Measurements from ENCODE around the gene INIP. TPM values are rescaled to one million over a fixed set of nuclear protein-coding genes. Genes with fewer than 3 reads are reported as not detected.

The INIP gene
- total RNA-seq, 1 experiment from 2014 or later = 31.9 TPM

GRCh38 chr9:112700085-112700484 is 17.8 kb downstream of the INIP start:
- CTCF ChIA-PET = no interaction called here
- H3K36me3 Mint-ChIP-seq (ENCODE audit: insufficient read depth, unreplicated experiment) = peaks cover 14% of the 10 kb centered on the region
- H3K36me3 ChIP-seq (ENCODE audit: control insufficient read depth, insufficient read depth, low read length) = no peaks in the 10 kb centered on the region; the same call in 1 of the 2 replicates
- no peaks in the 10 kb centered on the region for H3K4me1 ChIP-seq
- H3K27ac Mint-ChIP-seq (ENCODE audit: unreplicated experiment) = no peak overlapping the region
- no peak overlapping the region for H3K4me3 Mint-ChIP-seq (ENCODE audit: unreplicated experiment)
- H3K27me3 ChIP-seq (replicated peaks; ENCODE audit: control insufficient read depth, insufficient read depth, low read length) = no peaks in the 10 kb centered on the region
- no peaks in the 10 kb centered on the region for H3K27me3 Mint-ChIP-seq (ENCODE audit: insufficient read depth, unreplicated experiment)
- no peak for DNase-seq
- no peaks in the 10 kb centered on the region for H3K9me3 ChIP-seq
- H3K4me1 Mint-ChIP-seq (ENCODE audit: low read depth, unreplicated experiment) = no peaks in the 10 kb centered on the region
- no TSS peak for BruUV-seq (replicated peaks)
- intact Hi-C loops (cut with micrococcal nuclease; ENCODE audit: unreplicated experiment) = loop anchor here (10.0 kb wide), 1 partner anchor 255 kb away; no protein-coding TSS in a partner anchor
- POLR2A ChIA-PET = no interaction called here
- H3K9me3 Mint-ChIP-seq (ENCODE audit: unreplicated experiment) = no peaks in the 10 kb centered on the region
- H3K4me3 ChIP-seq (ENCODE audit: low read depth, low read length) = no peak overlapping the region
- TF ChIP-seq CTCF (IDR thresholded peaks at IDR 0.05; ENCODE audit: insufficient read depth in 1 of 2, low read depth in 1 of 2, low read length in 1 of 2, severe bottlenecking in 1 of 2, unreplicated experiment in 1 of 2) = no peak

GRCh38 chr9:112699230-112699629 is 18.7 kb downstream of the INIP start:
- no TSS peak for BruUV-seq (replicated peaks)
- intact Hi-C loops (cut with micrococcal nuclease; ENCODE audit: unreplicated experiment) = no loop called here
- Histone ChIP-seq H3K36me3 (ENCODE audit: control insufficient read depth, insufficient read depth, low read length) (no peaks in the 10 kb centered on the region; the same call in 1 of the 2 replicates), H3K4me3 (ENCODE audit: low read depth, low read length) (no peak overlapping the region), H3K4me1 (no peaks in the 10 kb centered on the region), H3K9me3 (no peaks in the 10 kb centered on the region), H3K27me3 (replicated peaks; ENCODE audit: control insufficient read depth, insufficient read depth, low read length) (no peaks in the 10 kb centered on the region)
- H3K27ac Mint-ChIP-seq (ENCODE audit: unreplicated experiment) = no peak overlapping the region
- peaks cover 14% of the 10 kb centered on the region for H3K36me3 Mint-ChIP-seq (ENCODE audit: insufficient read depth, unreplicated experiment)
- no peak for DNase-seq
- H3K27me3 Mint-ChIP-seq (ENCODE audit: insufficient read depth, unreplicated experiment) = no peaks in the 10 kb centered on the region
- no peak for TF ChIP-seq CTCF (IDR thresholded peaks at IDR 0.05; ENCODE audit: insufficient read depth in 1 of 2, low read depth in 1 of 2, low read length in 1 of 2, severe bottlenecking in 1 of 2, unreplicated experiment in 1 of 2)
- CTCF ChIA-PET = no interaction called here
- H3K4me1 Mint-ChIP-seq (ENCODE audit: low read depth, unreplicated experiment) = no peaks in the 10 kb centered on the region
- POLR2A ChIA-PET = no interaction called here
- no peaks in the 10 kb centered on the region for H3K9me3 Mint-ChIP-seq (ENCODE audit: unreplicated experiment)
- H3K4me3 Mint-ChIP-seq (ENCODE audit: unreplicated experiment) = no peak overlapping the region

GRCh38 chr9:112696461-112696860 is 21.5 kb downstream of the INIP start:
- no peaks in the 10 kb centered on the region for H3K9me3 ChIP-seq
- no peak for TF ChIP-seq CTCF (IDR thresholded peaks at IDR 0.05; ENCODE audit: insufficient read depth in 1 of 2, low read depth in 1 of 2, low read length in 1 of 2, severe bottlenecking in 1 of 2, unreplicated experiment in 1 of 2)
- Mint-ChIP-seq H3K36me3 (ENCODE audit: insufficient read depth, unreplicated experiment) (peaks cover 24% of the 10 kb centered on the region), H3K4me3 (ENCODE audit: unreplicated experiment) (no peak overlapping the region), H3K27me3 (ENCODE audit: insufficient read depth, unreplicated experiment) (no peaks in the 10 kb centered on the region), H3K27ac (ENCODE audit: unreplicated experiment) (no peak overlapping the region), H3K4me1 (ENCODE audit: low read depth, unreplicated experiment) (no peaks in the 10 kb centered on the region), H3K9me3 (ENCODE audit: unreplicated experiment) (no peaks in the 10 kb centered on the region)
- no peaks in the 10 kb centered on the region; the same call in 1 of the 2 replicates for H3K36me3 ChIP-seq (ENCODE audit: control insufficient read depth, insufficient read depth, low read length)
- intact Hi-C loops (cut with micrococcal nuclease; ENCODE audit: unreplicated experiment) = no loop called here
- H3K4me1 ChIP-seq = no peaks in the 10 kb centered on the region
- H3K4me3 ChIP-seq (ENCODE audit: low read depth, low read length) = no peak overlapping the region
- POLR2A ChIA-PET = no interaction called here
- BruUV-seq (replicated peaks) = no TSS peak
- CTCF ChIA-PET = interaction anchor here (0.6 kb wide), 1 partner anchor 66 kb away, joined by 3 read pairs; no protein-coding TSS in a partner anchor
- no peaks in the 10 kb centered on the region for H3K27me3 ChIP-seq (replicated peaks; ENCODE audit: control insufficient read depth, insufficient read depth, low read length)
- no peak for DNase-seq
